ENCODE data around the gene FERMT3. TPM values are rescaled to one million over a fixed set of nuclear protein-coding genes. Genes with fewer than 3 reads are reported as not detected.

FERMT3 gene
- total and polyA plus RNA-seq, 2 of the 13 experiments (the other 11 are each of a cell fraction or from before 2014, with no cell fraction given) = 0.29 TPM; not detected in 1

- no peak; the same call in 1 of the 2 replicates for TF ChIP-seq ZBTB44 (CRISPR knock-in tag; IDR thresholded peaks at IDR 0.05)
- TF ChIP-seq SAP130 (CRISPR knock-in tag; IDR thresholded peaks at IDR 0.05; ENCODE audit: low read depth) = peak; percentile 83
- TF ChIP-seq, protein P1, sequence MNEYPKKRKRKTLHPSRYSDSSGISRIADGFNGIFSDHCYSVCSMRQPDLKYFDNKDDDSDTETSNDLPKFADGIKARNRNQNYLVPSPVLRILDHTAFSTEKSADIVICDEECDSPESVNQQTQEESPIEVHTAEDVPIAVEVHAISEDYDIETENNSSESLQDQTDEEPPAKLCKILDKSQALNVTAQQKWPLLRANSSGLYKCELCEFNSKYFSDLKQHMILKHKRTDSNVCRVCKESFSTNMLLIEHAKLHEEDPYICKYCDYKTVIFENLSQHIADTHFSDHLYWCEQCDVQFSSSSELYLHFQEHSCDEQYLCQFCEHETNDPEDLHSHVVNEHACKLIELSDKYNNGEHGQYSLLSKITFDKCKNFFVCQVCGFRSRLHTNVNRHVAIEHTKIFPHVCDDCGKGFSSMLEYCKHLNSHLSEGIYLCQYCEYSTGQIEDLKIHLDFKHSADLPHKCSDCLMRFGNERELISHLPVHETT (CRISPR knock-in tag; conservative IDR thresholded peaks at IDR 0.05) = peak; percentile 44; the same call in 1 of the 2 replicates
- peak; percentile 73; the same call in 1 of the 2 replicates for TF ChIP-seq SALL1 (CRISPR knock-in tag; IDR thresholded peaks at IDR 0.05)
- TF ChIP-seq TFDP2 (CRISPR knock-in tag; IDR thresholded peaks at IDR 0.05) = peak; percentile 78
- TF ChIP-seq EZH2 (conservative IDR thresholded peaks at IDR 0.05; ENCODE audit: low read depth, low read length) = no peak
- no peak for TF ChIP-seq TCF7 (IDR thresholded peaks at IDR 0.05; ENCODE audit: low read depth)
- TF ChIP-seq XBP1 (CRISPR knock-in tag; IDR thresholded peaks at IDR 0.05) = 0 out of 2 replicates have a peak, but pooled peaks have one; percentile 26
- TF ChIP-seq MLX (CRISPR knock-in tag; IDR thresholded peaks at IDR 0.05) = no peak
- no peak for TF ChIP-seq GATA4 (IDR thresholded peaks at IDR 0.05; ENCODE audit: borderline replicate concordance, low read depth)
- no peak for TF ChIP-seq PAWR (CRISPR knock-in tag; IDR thresholded peaks at IDR 0.05; ENCODE audit: borderline replicate concordance)
- TF ChIP-seq ZBTB2 (CRISPR knock-in tag; IDR thresholded peaks at IDR 0.05; ENCODE audit: low read depth) = peak; percentile 71; the same call in 1 of the 2 replicates
- no peak for TF ChIP-seq ZBTB1 (CRISPR knock-in tag; IDR thresholded peaks at IDR 0.05; ENCODE audit: borderline replicate concordance)
- no peak for TF ChIP-seq ZNF383 (CRISPR knock-in tag; IDR thresholded peaks at IDR 0.05; ENCODE audit: borderline replicate concordance)
- TF ChIP-seq CBX5 (CRISPR knock-in tag; IDR thresholded peaks at IDR 0.05; ENCODE audit: borderline replicate concordance) = no peak; the same call in 1 of the 2 replicates
- TF ChIP-seq, protein P2, sequence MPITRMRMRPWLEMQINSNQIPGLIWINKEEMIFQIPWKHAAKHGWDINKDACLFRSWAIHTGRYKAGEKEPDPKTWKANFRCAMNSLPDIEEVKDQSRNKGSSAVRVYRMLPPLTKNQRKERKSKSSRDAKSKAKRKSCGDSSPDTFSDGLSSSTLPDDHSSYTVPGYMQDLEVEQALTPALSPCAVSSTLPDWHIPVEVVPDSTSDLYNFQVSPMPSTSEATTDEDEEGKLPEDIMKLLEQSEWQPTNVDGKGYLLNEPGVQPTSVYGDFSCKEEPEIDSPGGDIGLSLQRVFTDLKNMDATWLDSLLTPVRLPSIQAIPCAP (CRISPR knock-in tag; IDR thresholded peaks at IDR 0.05; ENCODE audit: low read depth) = no peak
- TF ChIP-seq, protein P3, sequence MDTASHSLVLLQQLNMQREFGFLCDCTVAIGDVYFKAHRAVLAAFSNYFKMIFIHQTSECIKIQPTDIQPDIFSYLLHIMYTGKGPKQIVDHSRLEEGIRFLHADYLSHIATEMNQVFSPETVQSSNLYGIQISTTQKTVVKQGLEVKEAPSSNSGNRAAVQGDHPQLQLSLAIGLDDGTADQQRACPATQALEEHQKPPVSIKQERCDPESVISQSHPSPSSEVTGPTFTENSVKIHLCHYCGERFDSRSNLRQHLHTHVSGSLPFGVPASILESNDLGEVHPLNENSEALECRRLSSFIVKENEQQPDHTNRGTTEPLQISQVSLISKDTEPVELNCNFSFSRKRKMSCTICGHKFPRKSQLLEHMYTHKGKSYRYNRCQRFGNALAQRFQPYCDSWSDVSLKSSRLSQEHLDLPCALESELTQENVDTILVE (CRISPR knock-in tag; IDR thresholded peaks at IDR 0.05) = peak; percentile 85
- TF ChIP-seq ZNF607 (CRISPR knock-in tag; IDR thresholded peaks at IDR 0.05; ENCODE audit: borderline replicate concordance) = peak; percentile 80; the same call in 1 of the 2 replicates
Measured at GRCh38 chr11:64165842-64166635, 40.5 kb upstream of the FERMT3 start, which contains the start of gene MACROD1 (continued).
